Left forelimb (tissue), 1 donor: Measurements from ENCODE around the gene THRA.
"Not testable (repeated sequence)": the region's sequence is repeated elsewhere in the genome, so short reads cannot be mapped to it uniquely, and the experiment has no call there.

Experiments
- DNase-seq: peaks from one replicate; pipeline ENCODE4 v3.0.0-alpha.2; 2018; ENCODE audit warnings: low spot score

THRA gene

GRCh38 chr17:40113110-40113906 is 50.5 kb downstream of the THRA start:
- peak; percentile 94 for DNase-seq

- DNase-seq: no peak
Observed at GRCh38 chr17:40113907-40114245, 51.1 kb downstream of the THRA start.

GRCh38 chr17:40115101-40115436 is 52.3 kb downstream of the THRA start:
- DNase-seq: no peak

GRCh38 chr17:40121181-40122135 is 58.7 kb downstream of the THRA start, which contains the start of gene MSL1:
Gene MSL1, plus strand, starts transcription at chr17:40121971. Its CDS starts 642 bp downstream, at chr17:40122613.
- peak; percentile 95 for DNase-seq

- no peak for DNase-seq
Observed at GRCh38 chr17:40122136-40122998, 59.6 kb downstream of the THRA start.

- peak; percentile 79 for DNase-seq
Observed at GRCh38 chr17:40122999-40123810, 60.4 kb downstream of the THRA start.

GRCh38 chr17:40123811-40124114 is 61.0 kb downstream of the THRA start:
- DNase-seq: no peak

- DNase-seq: no peak
Observed at GRCh38 chr17:40124279-40125141, 61.7 kb downstream of the THRA start.

- DNase-seq: no peak
Observed at GRCh38 chr17:40129498-40129897, 66.7 kb downstream of the THRA start.

- no peak for DNase-seq
Observed at GRCh38 chr17:40130352-40131042, 67.7 kb downstream of the THRA start.

- DNase-seq: no peak
Observed at GRCh38 chr17:40134184-40134583, 71.4 kb downstream of the THRA start.

- DNase-seq: no peak
Observed at GRCh38 chr17:40135817-40136216, 73.1 kb downstream of the THRA start.

GRCh38 chr17:40139566-40140058 is 76.8 kb downstream of the THRA start:
- no peak for DNase-seq

GRCh38 chr17:40143166-40143565 is 80.4 kb downstream of the THRA start:
- not testable (repeated sequence) for DNase-seq
